CD4-positive, alpha-beta T cell treated with Interleukin-15 for 1 hour (primary cell): Measurements from ENCODE around the gene KRT39.
"Not testable (repeated sequence)": the region's sequence is repeated elsewhere in the genome, so short reads cannot be mapped to it uniquely, and the experiment has no call there.

Experiments used
- DNase-seq: peaks from one replicate; pipeline ENCODE4 v3.0.0-alpha.2; 2020

KRT39 gene

DNA sequence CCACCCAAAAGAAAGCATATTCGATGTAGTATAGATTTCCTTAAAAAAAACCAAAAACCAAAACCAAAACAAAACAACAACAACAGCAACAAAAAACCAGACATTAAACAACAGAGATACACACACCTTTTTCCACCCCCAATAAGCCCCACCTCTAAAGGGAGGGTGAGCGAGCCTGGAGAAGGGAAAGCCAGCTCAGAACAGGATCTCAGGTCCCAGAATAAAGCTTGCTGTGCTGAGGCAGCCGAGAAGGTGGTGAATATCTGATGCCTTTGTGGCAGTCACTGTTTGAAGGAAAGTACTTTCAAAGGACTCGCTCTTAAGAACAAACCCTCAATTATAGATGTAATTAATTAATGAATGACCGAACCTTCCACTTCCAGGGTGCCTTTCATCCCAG, 29.8 kb downstream of the KRT39 start:
- no peak for DNase-seq

DNA sequence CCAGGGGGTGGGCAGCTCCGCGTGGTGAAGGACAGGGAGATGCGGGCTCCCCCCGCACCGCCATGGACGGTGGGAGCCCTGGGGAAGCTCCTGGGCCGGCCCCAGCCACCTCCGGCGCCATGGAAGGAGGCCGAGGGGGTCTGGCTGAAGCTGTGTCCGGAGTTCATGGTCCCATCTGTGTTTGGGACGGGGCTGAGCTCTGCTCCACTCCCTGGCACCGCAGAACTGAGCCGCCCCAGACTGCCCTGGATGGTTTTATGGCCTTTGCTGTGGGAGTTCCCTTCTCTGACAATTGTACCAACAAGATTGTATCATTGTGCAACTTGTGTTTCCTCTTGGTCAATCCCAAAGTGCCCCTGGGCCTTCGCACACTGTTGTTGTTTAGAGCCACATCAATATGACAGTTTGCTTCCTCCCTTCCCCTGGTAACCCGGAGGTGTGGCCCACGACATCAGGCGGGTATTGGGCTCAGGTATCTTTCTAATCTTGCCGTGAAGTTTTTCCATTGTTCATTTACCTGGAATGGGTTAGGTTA, 30.2 kb downstream of the KRT39 start:
- peak; percentile 21 for DNase-seq

DNA sequence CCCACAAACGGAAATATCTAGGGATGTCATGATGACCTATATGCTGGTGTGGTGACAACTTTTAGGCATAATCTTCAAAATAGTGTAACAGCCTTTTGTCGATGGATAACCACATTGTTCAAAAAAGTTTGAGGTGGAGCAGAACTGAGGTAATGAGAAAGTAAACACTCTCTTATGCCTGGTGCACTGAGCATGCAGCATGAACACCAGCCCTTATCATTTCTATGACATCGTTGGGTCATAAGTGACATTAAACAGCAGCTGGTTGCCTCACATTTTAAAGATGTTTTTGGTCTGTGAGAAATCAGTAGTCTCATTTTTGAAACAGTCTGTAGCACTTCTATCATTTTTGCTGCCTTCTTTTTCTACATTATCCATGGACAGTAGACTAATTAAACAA, 31.1 kb downstream of the KRT39 start:
- DNase-seq: no peak

GRCh38 chr17:40932608-40933007, 34.1 kb downstream of the KRT39 start:
- no peak for DNase-seq

GRCh38 chr17:40931311-40931710, 35.4 kb downstream of the KRT39 start:
- DNase-seq: no peak

DNA sequence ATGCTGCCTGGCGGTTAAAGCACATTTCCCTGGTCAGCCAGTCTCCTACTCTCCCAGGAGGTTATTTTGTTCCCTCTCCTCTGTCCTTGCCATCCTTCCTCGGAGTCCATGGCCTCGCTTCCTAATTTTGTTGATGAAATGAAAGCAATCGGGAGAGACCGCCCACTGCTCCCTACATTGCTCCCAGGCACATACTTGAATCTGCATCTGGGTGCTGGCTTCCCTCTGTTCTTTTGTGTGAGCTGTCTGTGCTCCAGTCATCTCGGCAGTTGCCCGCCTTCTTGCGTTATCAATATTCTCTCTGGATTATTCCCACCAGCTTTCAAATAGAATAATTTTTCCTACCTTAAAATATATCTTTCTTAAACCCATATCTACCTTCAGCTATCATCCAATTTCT, 40.4 kb downstream of the KRT39 start:
- no peak for DNase-seq

GRCh38 chr17:40922239-40922638, 44.5 kb downstream of the KRT39 start:
- peak; percentile 56 for DNase-seq

- no peak for DNase-seq
These were observed 45.7 kb downstream of the KRT39 start for GRCh38 chr17:40921026-40921425.

- not testable (repeated sequence) for DNase-seq
These were observed 49.6 kb downstream of the KRT39 start for GRCh38 chr17:40917116-40917515.

DNA sequence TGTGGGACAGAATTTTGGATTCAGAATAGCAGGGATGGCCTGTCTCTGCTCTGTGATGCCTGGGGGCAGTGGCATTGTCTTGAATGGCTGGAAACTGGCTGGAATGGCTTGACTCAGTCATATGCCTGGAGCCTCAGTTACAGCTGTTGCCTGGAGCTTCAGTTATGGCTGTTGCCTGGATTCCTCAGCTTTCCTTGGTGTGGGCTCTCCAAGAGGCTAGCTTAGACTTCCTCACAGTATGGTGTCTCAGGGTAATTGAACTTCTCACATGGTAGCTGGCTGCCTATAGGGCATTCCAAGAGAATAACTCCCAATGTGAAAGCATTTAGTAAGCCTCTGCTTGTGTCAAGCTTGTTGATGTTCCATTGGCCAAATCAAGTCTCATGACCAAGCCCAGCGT, 50.4 kb downstream of the KRT39 start:
- no peak for DNase-seq

- no peak for DNase-seq
These were observed 51.0 kb downstream of the KRT39 start for GRCh38 chr17:40915721-40916256.

DNA sequence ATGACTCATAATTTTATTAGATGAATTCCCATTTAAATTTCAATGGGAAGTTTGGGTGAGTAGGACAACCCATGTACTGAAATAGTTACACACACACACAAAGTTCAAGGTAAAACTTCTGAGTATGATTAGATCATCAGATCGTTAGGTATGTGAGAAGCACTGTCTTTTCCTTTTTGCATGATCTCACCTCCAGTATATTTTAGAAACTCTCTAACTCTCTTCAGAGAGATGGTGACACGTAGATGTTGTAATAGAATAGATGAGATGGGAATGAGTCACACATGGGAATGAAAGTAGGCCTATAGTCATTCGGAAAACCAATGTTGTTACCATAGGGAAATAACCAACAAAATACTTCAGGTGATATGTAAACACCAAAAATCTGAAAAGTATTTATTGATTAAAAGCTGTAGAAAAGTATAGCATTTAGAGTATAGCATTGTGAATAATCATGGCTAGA, 51.5 kb downstream of the KRT39 start:
- no peak for DNase-seq

DNA sequence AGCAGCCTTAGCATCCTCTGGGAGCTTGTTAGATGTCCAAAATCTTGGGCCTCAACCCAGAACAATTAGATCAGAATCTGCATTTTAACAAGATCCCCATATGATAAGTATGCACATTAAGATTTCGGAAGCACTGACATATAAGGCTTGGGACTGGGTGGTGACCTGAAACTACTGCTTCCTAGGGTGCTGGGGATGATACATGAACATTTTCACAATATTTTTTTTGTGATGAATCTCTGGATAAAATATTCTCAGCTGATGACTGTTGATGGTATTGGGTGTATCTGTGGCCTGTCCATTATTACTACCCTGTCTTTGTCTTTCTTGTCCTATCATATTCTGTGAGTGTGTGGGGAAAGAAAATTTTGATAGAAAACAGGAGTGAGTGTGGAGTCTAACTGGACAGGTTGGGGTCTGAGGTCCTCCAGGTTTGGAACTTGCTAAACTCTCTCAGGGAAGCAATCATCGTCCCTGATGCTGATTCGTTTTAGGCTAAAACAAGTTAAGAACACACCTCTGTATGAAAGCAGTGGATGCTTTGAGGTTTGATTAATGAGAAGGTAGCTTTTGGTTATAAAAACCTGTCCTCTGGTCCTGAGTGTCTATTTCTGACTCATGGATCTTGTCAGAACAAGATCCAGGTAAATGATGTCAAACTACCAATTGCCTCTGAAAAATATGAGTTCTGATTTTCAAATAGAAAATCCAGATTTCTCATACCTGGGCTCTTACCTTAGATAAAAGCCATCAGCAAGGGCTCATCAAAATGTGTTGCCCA, 52.5 kb downstream of the KRT39 start:
- DNase-seq: no peak

DNA sequence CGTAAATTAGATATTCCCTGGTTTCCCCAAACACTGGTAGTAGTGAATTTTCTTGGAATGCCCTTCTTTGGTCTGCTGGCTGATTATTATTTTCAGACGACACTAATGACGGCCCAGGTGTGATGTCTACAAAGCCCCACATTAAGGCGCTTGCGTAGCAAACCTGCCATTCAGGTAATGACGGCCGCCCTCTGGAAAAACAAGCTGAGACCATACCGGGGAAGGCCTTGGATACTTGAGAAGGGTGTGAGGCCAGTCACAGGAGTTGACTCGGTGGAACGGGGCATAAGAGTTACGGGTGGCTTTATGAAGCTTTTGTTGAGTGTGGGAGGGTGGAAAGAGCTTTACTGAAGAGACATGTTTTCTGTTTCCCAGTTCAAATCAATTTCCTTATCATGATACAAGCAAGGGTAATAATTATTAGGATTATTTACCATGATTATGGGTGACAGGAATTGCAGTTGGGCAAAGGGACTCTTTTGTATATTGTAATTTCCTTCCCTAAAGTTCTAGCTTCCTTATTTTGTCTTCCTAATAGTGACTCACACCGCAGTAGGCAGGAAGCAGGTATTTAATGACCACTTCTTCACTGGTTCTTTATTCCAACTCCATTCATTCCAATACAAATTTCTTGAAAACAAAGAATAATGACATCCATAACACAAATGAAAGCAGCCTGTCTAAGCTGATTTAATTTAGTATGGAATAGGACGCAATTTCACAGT, 54.1 kb downstream of the KRT39 start:
- no peak for DNase-seq

DNA sequence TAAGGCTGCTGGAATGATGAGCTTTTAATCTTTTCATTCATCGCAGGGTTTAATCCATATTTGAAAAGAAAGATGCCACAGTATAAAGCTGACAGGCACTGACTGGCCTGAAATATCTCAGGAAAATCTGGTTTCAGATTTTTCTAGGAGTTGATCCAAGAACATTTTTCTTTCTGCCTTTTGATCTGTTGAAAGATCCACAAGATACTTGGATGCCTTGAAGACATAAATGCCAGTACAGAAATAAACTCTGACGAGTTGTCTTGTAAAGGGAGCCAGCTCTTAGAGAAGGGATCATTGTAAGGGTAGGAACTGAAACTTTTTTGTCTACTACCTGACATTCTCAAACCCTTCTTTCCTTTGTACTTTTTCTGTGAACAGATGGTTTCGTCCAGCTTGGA, 56.3 kb downstream of the KRT39 start:
- no peak for DNase-seq

GRCh38 chr17:40909755-40910154, 57.0 kb downstream of the KRT39 start:
- no peak for DNase-seq

DNA sequence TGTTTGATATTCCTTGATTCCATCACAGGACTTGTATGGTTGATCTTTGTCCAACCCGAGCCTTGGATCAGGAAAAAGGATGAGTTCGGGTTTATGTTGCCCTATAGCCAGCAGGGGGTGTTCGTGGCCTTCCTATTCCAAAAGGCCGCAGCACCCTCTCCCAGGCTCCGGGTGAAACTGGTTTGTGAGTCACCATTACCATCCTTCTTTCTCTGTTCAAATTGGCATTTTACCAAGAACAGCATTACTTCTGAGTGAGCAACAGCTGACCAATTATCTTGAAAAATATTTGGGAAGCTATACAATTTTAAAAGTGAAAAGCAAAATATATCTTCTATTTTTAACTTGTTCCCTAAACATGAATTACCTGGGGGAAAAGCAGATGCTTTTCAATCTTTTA, 57.4 kb downstream of the KRT39 start:
- DNase-seq: peak; percentile 70
